Lung (tissue), 12 donors: ENCODE results near the gene NUDT2. TPM values are rescaled to one million over a fixed set of nuclear protein-coding genes. Genes with fewer than 3 reads are reported as not detected.

Source experiments
- ATAC-seq: fragments of 200-7000 bp; cut with Tn5 transposase; one replicate; pipeline ENCODE4 v1.9.1; 2020; ENCODE audit warnings: moderate number of reproducible peaks; ENCODE audit not compliant: insufficient read depth, low FRiP score
- DNase-seq, 3 donors: peaks; one replicate each; pipeline ENCODE4 v3.0.0-alpha.2; 2013 to 2017
- H3K27ac ChIP-seq, 2 donors: one replicate each; pipeline ENCODE4 v1.5.1; 2013; ENCODE audit warnings: mild to moderate bottlenecking in 2 of 2, moderate library complexity in 2 of 2, control low read depth in 1 of 2, inconsistent platforms in 1 of 2, low read depth in 1 of 2, low read length in 1 of 2
- H3K27me3 ChIP-seq, 3 donors: one replicate each; pipeline ENCODE4 v1.5.1; 2013; ENCODE audit warnings: low read length in 2 of 3; ENCODE audit not compliant: control insufficient read depth in 3 of 3, insufficient read depth in 3 of 3
- H3K36me3 ChIP-seq, 4 donors: one replicate each; pipeline ENCODE4 v1.5.1; 2013; ENCODE audit warnings: low read length in 4 of 4, mild to moderate bottlenecking in 1 of 4, moderate library complexity in 1 of 4; ENCODE audit not compliant: control insufficient read depth in 4 of 4, insufficient read depth in 4 of 4
- H3K4me1 ChIP-seq, 5 donors: one replicate each; pipeline ENCODE4 v1.5.1; 2013; ENCODE audit warnings: low read length in 5 of 5, mild to moderate bottlenecking in 2 of 5, moderate library complexity in 1 of 5; ENCODE audit not compliant: control insufficient read depth in 5 of 5, insufficient read depth in 5 of 5
- H3K4me3 ChIP-seq: one replicate; pipeline ENCODE4 v1.5.1; 2013; ENCODE audit warnings: mild to moderate bottlenecking, control low read depth, moderate library complexity
- H3K9ac ChIP-seq, 2 donors: one replicate each; pipeline ENCODE4 v1.5.1; 2013; ENCODE audit warnings: low read length in 2 of 2, control low read depth in 1 of 2; ENCODE audit not compliant: insufficient read depth in 1 of 2
- H3K9me3 ChIP-seq, 4 donors: one replicate each; pipeline ENCODE4 v1.5.1; 2013; ENCODE audit warnings: low read length in 3 of 4, mild to moderate bottlenecking in 1 of 4, moderate library complexity in 1 of 4; ENCODE audit not compliant: control insufficient read depth in 4 of 4, insufficient read depth in 3 of 4
- CTCF ChIP-seq: IDR thresholded peaks from 2 replicates; pipeline ENCODE4 v1.5.1; 2012; ENCODE audit warnings: mild to moderate bottlenecking; ENCODE audit errors: control extremely low read depth, extremely low read depth
- WGBS, 2 donors: extraction: QIAGEN DNeasy Blood & Tissue Kit; methylation state at CpG; one replicate each; pipeline ENCODE4 v1.1.7; 2013; 5-methylcytosine and 5-hydroxymethylcytosine counted together
- polyA plus RNA-seq, 2 donors: library from polyadenylated mRNA; stranded (reverse); fragments of 200-250 nt; gene quantifications; one replicate each; pipeline ENCODE4 v1.2.1, GENCODE V29; 2013
- total RNA-seq, 2 donors: library from RNA; depleted of rRNA in 1 of 2; stranded (reverse); fragments of >200 nt in 1 of 2; gene quantifications; one replicate each; pipeline ENCODE4 v1.2.1, GENCODE V29; 2014 to 2021
- donor health status: control.
- donor health status: control.
- donor health status: Bipolar disorder and iron deficiency.
- donor health status: healthy.
- donor health status: DM: yes; HTN: yes; CAD: no.

The NUDT2 gene
- total and polyA plus RNA-seq, 4 donors = 11.7 to 20.1 (median 15.6) TPM

DNA sequence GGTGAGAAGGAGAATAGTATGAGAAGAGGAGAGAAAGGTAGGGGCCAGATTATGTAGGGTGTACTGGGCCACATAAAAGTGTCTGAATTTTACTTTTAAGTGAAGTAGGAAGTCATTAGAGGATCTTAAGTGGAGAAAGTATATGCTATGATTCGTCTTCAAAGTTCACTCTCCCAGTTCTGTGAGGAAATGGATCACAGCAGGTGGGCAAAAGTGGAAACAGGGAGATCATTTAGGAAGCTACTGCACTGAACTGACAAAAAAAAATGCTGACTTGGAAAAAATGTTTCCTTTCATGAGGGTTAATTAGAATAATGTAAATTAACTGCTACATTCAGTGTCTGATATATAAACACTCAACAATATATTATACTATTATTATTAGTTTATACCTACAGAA, 2.7 kb upstream of the NUDT2 start:
- Histone ChIP-seq H3K27ac (no peak overlapping the region), H3K4me1 (peaks cover 0 to 10% (median 6%) of the 10 kb centered on the region in 5 donors), H3K9ac (no peak overlapping the region), H3K27me3 (no peaks in the 10 kb centered on the region), H3K9me3 (no peaks in the 10 kb centered on the region), H3K36me3 (peaks cover 0 to 3% (median 0%) of the 10 kb centered on the region in 4 donors), H3K4me3 (no peak overlapping the region)
- no peak for TF ChIP-seq CTCF
- ATAC-seq (no peak), DNase-seq (no peak)
- 53 to 54% methylated on average over 1 of the region's 1 CpG for WGBS, 2 donors

- no peak for DNase-seq
Measured at GRCh38 chr9:34328500-34328986, 826 bp upstream of the NUDT2 start.

GRCh38 chr9:34331196-34331595, 1.8 kb downstream of the NUDT2 start:
- TF ChIP-seq CTCF = no peak
- Histone ChIP-seq H3K27ac (no peak overlapping the region), H3K36me3 (peaks cover 0 to 3% (median 1%) of the 10 kb centered on the region in 4 donors), H3K4me3 (no peak overlapping the region), H3K27me3 (no peaks in the 10 kb centered on the region), H3K9me3 (no peaks in the 10 kb centered on the region), H3K9ac (no peak overlapping the region), H3K4me1 (peaks cover 0 to 10% (median 6%) of the 10 kb centered on the region in 5 donors)
- 88 to 91% methylated on average over 1 of the region's 1 CpG for WGBS, 2 donors
- DNase-seq (no peak), ATAC-seq (no peak)

More at GRCh38 chr9:34328500-34328986, 826 bp upstream of the NUDT2 start:
- Histone ChIP-seq H3K9me3 (no peaks in the 10 kb centered on the region), H3K9ac (peak overlapping the region; percentile 58 to 92), H3K4me1 (peaks cover 0 to 10% (median 6%) of the 10 kb centered on the region in 5 donors), H3K36me3 (peaks cover 0 to 3% (median 1%) of the 10 kb centered on the region in 4 donors), H3K4me3 (peak overlapping the region; percentile 72), H3K27ac (peak overlapping the region in 1 of 2 donors; percentile 83), H3K27me3 (no peaks in the 10 kb centered on the region)
- no peak for ATAC-seq
- 1% methylated on average over 11 of the region's 11 CpGs for WGBS, 2 donors
- TF ChIP-seq CTCF = no peak
